Measurements from ENCODE around the gene RNF217.
"Not testable (repeated sequence)": the region's sequence is repeated elsewhere in the genome, so short reads cannot be mapped to it uniquely, and the experiment has no call there.

RNF217 gene

GRCh38 chr6:125102891-125103290, 140.7 kb downstream of the RNF217 start:
- DNase-seq: no peak

- DNase-seq: no peak
Measured at GRCh38 chr6:125104425-125104824, 142.2 kb downstream of the RNF217 start.

DNA sequence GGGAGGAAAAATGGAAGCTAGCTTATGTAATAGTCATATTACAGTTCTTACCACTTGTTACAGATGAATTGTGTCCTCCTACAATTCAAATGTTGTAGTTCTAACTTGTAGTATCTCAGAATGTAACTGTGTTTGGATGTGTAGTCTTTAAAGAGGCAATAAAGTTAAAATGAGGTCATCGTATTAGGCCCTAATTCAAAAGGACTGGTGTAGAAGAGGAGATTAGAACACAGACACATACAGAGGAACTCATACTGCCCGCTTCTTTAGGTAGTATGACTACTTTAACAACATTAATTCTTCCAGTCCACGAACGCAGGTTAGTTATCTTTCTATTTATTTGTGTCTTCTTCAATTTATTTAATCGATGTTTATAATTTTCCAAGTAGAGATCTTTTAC, 144.8 kb downstream of the RNF217 start:
- DNase-seq: no peak

DNA sequence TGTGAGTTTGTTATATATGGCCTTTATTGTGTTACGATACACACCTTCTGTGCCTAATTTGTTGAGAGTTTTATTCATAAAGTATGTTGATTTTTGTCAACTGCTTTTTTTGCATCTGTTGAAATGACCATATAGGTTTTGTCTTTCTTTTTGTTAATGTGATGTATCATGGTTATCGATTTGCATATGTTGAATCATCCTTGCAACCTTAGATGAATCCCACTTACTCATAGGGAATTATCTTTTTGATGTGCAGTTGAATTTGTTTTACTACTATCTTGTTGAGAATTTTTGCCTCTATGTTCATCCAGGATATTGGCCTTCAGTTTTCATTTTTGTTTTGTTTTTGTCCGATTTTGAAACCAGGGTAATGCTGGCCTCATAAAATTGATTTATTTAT, 145.7 kb downstream of the RNF217 start:
- no peak for DNase-seq

DNA sequence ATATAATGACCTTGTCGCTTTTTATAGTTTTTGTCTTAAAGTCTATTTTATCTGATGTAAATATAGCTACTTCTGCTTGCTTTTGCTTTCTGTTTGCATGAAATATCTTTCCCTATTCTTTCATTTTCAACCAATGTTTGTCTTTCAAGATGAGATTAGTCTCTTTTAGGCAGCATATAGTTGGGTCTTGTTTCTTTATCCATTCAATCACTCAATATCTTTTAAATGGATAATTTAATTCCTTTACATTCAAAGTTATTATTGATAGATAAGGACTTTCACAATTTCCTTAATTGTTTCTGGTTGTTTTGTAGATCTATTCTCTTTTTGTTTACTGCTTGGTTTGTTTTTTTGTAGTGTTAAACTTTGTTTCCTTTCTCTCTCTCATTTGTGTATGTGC, 147.8 kb downstream of the RNF217 start:
- no peak for DNase-seq

DNA sequence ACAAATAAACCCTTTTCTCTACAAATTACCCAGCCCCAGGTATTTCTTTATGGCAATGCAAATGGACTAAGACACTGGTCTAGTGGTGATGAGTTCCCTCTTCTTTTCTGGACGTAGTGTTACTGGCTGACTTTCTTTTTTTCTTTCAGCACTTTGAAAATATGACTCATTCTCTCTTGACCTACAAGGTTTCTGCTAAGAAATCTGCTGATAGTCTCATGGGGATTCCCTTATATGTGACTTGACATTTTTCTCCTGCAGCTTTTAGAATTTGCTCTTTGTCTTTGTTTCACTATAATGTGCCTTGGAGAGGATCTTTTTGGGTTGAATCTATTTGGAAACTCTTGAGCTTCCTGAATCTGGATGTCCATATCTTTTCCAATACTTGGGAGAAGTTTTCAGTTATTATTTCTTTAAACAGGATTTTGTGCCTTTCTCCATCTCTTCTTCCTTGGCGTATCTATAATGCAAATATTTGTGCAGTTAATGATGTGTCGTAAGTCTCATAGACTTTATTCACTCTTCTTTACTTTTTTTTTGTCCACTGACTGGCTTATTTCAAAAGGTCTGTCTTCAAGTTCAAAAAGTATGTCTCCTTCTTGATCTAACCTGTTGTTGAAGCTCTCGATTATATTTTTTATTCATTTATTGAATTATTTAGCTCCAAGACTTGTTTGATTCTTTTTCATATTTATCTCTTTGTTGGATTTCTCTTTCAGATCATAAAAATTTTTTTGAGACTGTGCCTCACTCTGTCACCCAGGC, 149.2 kb downstream of the RNF217 start:
- no peak for DNase-seq

- DNase-seq: no peak
Measured at GRCh38 chr6:125112934-125113333, 150.7 kb downstream of the RNF217 start.

DNA sequence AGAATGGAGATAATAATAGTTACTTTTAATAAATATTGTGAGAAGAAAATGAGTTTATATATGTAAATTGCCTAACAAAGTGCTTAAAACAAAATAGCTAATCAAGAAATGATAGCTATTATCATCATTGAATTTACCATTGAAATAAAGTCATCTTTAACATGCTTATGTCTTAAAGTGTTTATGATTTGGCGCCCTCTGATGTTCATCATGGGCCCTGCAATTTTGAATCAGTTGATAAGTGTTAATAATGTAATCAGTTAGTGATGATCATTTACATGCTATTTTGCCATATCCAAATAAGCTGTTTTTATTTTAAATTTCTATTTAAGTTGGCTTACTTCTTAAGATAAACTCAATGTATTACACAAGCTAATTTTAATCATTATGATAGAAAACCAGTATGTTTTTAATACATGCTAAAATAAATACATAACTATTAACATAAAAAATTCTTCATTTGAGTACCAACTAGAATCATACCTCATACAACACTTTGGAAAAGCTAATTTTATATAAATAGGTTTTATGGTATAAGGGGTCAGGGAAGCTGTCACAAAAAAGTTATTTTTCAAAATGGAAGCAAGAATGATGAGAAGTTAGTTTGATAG, 152.1 kb downstream of the RNF217 start:
- no peak for DNase-seq

DNA sequence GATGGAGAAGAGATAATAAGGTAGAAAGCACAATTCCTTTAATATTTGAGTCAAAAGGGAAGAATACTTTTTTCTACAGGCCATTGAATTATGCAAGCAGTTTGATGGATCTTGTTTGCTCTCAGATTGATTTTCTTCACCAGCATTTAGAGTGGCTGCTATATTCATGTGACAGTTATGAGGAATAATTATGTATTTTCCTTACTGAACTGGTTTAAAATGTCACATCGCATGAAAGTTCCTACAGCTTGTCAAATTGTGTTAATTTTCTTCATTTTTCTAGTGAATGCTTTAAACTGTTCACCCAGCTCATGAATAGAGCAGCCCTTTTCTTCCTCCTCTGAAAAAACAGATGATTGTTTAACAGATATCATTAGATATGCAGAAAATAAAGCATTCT, 153.9 kb downstream of the RNF217 start:
- no peak for DNase-seq

DNA sequence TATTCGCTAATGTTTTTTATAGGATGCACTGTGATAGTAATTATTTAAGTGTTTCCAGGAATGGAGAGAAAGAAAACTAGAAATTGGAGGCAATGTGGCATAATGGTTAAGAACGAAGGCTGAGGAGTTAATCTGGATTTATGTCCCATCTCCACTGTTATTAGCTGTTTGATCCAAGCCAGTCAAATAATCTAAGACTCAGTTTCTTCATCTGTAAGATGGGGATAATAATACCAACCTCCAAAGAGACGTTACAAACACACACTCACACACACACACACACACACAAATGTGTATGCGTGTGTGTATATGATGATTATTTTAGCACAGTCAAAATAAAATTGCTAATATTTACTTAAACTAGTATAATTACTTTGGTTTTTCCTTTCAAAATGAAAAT, 154.5 kb downstream of the RNF217 start:
- DNase-seq: no peak

GRCh38 chr6:125117818-125118217, 155.6 kb downstream of the RNF217 start:
- DNase-seq: no peak

- DNase-seq: no peak
Measured at GRCh38 chr6:125120054-125120590, 157.9 kb downstream of the RNF217 start.

GRCh38 chr6:125121894-125122293, 159.7 kb downstream of the RNF217 start:
- no peak for DNase-seq

GRCh38 chr6:125123051-125123450, 160.8 kb downstream of the RNF217 start:
- no peak for DNase-seq

- no peak for DNase-seq
Measured at GRCh38 chr6:125123468-125124048, 161.3 kb downstream of the RNF217 start.

DNA sequence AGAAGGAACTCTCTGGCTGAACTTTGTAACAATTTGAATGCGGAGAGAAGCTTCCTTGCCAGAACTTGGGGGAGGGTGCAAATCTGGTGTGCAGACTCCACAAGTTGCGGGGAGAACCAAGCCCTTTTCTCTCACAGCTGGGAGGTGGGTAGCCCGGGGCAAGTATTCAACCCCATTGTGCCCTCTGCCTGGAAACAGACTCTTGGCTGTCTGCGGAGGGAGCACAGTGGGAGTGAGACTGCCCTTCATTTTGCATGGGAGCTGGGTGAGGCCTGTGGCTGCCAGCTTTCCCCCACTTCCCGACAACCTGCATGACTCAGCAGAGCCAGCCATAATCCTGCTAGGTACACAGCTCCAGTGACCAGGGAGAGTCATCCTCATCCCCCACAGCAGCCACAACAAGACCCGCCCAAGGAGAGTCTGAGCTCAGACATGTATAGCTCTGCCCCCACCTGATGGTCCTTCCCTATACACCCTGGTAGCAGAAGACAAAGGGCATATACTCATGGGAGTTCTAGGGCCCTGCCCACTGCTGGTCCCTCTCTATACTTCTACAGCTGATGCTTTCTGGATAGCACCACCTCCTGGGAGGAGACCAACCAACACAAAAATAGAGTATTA, 161.9 kb downstream of the RNF217 start:
- no peak for DNase-seq

- DNase-seq: not testable (repeated sequence)
Measured at GRCh38 chr6:125125856-125126255, 163.6 kb downstream of the RNF217 start.

DNA sequence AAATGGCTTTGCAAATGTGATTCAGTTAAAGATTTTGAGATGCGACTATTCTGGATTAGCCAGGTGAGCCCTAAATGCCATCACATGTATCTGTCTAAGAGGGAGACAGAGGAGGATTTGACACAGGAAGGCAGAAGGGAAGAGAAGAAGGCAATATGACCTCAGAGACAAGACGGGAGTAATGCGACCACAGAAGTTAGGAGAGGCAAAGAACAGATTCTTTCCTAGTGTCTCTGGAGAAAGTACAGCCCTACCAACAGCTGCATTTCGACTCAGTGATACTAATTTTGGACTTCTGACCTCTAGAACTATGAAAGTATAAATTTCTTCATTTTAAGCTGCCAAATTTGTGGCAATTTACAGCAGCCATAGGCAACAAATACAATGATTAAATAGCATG, 167.1 kb downstream of the RNF217 start:
- DNase-seq: no peak

DNA sequence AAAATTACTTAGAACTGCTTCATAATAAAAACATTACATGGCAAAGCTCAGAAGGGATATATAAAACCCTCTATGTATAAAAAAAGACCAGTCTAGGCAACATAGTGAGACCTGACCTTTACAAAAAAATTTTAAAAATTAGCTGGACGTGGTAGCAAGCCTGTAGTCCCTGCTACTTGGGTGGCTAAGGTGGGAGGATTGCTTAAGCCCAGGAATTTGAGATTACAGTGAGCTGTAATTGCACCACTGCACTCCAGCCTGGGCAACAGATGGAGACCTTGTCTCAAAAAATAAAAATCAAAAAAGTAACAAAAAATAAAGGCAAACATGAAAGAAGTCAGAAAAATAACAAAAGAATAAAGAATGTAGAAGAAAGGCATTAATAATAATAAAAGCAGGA, 169.8 kb downstream of the RNF217 start:
- DNase-seq: no peak

DNA sequence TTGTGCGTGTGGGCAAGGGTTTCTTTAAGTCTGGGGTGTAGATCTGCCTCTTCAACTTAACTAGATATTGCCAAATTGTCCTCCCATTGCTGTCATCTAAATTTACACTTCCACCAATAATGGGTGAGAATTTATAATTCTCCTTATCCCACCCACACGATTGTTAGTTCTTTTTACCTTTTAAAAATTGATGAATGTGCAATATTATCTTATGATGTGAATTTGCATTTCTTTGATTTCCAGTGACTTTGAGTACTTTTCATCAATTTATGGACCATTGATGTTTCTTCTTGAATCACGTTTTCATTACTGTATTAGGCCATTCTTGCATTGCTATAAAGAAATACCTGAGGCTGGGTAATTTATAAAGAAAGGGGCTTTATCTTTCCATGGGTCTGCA, 174.1 kb downstream of the RNF217 start:
- DNase-seq: no peak

DNA sequence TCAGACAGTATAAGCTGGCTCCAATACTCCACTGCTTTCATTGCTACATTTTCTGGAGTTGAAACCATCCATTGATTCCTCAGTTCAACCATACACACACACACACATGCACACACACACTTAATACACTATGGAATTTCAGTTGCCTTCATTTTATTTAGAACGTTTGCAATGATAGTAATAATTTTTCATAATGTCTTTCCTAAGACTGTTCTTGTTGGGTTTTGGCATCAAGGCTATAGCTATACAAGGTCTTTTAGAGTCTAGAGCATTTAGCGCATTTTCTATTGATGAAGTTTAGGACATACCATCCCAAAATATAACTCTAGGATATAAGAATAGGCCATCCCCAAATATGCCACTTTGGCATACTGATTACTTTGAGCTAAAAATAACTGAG, 175.8 kb downstream of the RNF217 start:
- no peak for DNase-seq

DNA sequence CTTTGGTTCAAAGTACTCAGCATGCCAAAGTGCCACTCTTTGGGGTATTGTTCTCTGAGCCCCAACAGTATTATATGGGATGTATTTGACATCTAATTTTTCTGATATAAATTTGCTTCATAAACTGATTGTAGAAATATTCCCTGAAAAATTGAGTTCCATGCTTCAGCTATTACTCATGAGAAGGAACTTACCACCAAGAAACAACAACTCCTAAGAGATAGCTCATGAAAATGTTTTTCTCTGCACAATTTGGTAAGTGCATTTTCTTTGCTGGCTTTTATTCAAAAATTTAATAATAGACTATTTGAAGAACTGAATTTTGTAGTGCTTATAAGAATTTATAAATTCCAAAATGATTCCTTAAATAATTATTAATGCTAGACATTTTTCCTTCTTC, 178.6 kb downstream of the RNF217 start:
- no peak for DNase-seq
